Esophagus squamous epithelium (tissue), 5 donors: Measurements from ENCODE around the gene STT3B. TPM values are rescaled to one million over a fixed set of nuclear protein-coding genes. Genes with fewer than 3 reads are reported as not detected.
A peak's percentile ranks its signal among the peaks of the same experiment; 100 is the strongest.

Experiments used
- DNase-seq: peaks from one replicate; lab custom pipeline; 2025; lab: John Stamatoyannopoulos, UW
- H3K27ac ChIP-seq, 4 donors: fragments of 200-600 bp; sonication (generic); one replicate each; pipeline ENCODE4 v1.5.1; 2016 to 2019; ENCODE audit warnings: mild to moderate bottlenecking in 1 of 4
- H3K27me3 ChIP-seq, 4 donors: fragments of 200-600 bp; sonication (generic); 1 replicate in 3 of 4; 2 replicates in 1 of 4; pipeline versions ENCODE4 v1.5.1 to v1.6.0; 2017 to 2021; ENCODE audit warnings: antibody characterized with exemption in 1 of 4
- H3K36me3 ChIP-seq, 3 donors: fragments of 200-600 bp; sonication (generic); one replicate each; pipeline ENCODE4 v1.5.1; 2016 to 2019
- H3K4me1 ChIP-seq, 3 donors: fragments of 200-600 bp; sonication (generic); one replicate each; pipeline ENCODE4 v1.5.1; 2017 to 2019
- H3K4me3 ChIP-seq, 4 donors: fragments of 200-600 bp; sonication (generic); 1 replicate in 3 of 4; 2 replicates in 1 of 4; pipeline ENCODE4 v1.5.1; 2016 to 2019; ENCODE audit warnings: mild to moderate bottlenecking in 2 of 4, moderate library complexity in 1 of 4
- H3K9me3 ChIP-seq, 3 donors: fragments of 200-600 bp; sonication (generic); one replicate each; pipeline ENCODE4 v1.5.1; 2016 to 2019
- CTCF ChIP-seq, 6 experiments: fragments of 450-650 bp in 4 of 6; fragments of 200-600 bp in 2 of 6; sonication (generic) in 2 of 6; IDR thresholded peaks; one replicate each; pipeline ENCODE4 v1.5.1; 2016 to 2019; ENCODE audit warnings: antibody characterized with exemption in 6 of 6, mild to moderate bottlenecking in 4 of 6, moderate library complexity in 4 of 6
- POLR2A ChIP-seq, 4 donors: fragments of 450-650 bp; IDR thresholded peaks; one replicate each; pipeline ENCODE4 v1.6.1; 2017; ENCODE audit warnings: antibody characterized with exemption in 4 of 4, mild to moderate bottlenecking in 4 of 4, moderate library complexity in 3 of 4
- WGBS, 2 donors: methylation state at CpG; one replicate each; pipeline ENCODE4 v1.1.5; 2018; 5-methylcytosine and 5-hydroxymethylcytosine counted together
- intact Hi-C: fragments of 100-400 bp; cut with DNase I; formaldehyde crosslinking; loops from one replicate; pipeline ENCODE4 v1.15.0; 2022
- total RNA-seq, 4 donors: library from RNA; depleted of rRNA; stranded (reverse); fragments of >200 nt; gene quantifications; one replicate each; pipeline ENCODE4 v1.1.0, GENCODE V29; 2016
- donor health status: DM: yes; HTN: yes; CAD: no.

Gene STT3B
- total RNA-seq, 4 donors from 2014 or later: 82.1 to 123 (median 93.5) TPM

DNA sequence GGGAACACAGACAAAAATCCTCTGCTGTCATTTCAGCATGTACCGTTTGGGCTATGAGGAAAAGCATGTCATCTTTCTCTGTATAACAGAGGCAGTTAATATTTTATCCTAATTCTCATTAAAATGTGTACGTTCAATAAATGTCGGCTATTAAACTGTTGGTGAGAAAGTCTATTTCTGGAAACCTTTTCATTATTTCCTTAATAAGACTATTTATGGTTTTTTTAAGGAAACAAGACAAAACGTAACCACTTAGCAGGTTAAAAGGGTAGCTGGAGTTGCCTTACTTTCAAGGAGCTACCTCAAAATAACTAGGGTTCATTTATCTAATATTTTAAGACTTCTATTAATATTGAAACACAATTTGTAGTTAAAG is 1.8 kb upstream of the STT3B start:
- intact Hi-C loops: no loop called here
- 14 to 30% methylated on average over 4 of the region's 4 CpGs for WGBS, 2 donors
- Histone ChIP-seq H3K4me3 (peak overlapping the region; percentile 84 to 97 (median 93)), H3K36me3 (no peaks in the 10 kb centered on the region), H3K9me3 (no peaks in the 10 kb centered on the region), H3K27me3 (no peaks in the 10 kb centered on the region), H3K27ac (peak overlapping the region; percentile 85 to 99 (median 96)), H3K4me1 (peaks cover 7 to 34% (median 13%) of the 10 kb centered on the region in 3 donors)
- DNase-seq: no peak
- TF ChIP-seq POLR2A (IDR thresholded peaks at IDR 0.05) (no peak), CTCF (IDR thresholded peaks at IDR 0.05) (no peak)

DNA sequence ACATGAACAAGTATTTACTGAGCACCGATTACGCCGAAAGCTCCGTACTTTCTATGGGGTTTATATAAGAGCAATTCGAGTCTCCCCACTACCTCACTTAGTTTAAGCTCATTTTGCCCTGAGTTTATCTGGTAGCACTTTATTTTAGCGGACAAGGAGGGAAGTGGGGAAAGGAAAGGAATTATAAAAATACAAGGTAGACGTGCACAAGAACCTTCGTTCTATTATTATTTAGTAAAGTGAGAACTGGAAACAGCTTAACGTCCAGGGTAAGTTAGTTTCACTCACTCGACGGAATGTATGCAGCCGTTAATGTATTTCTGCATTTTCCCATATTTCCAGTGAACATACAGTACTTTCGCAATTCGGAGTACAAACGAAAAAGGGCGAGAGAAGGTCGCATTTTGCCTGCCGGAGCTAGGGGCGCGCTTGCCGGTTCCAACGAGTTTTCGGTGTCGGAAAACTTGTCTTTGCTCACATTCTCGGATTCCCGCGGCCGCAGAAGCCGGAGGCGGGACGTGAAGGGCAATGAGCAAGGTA is 1.2 kb upstream of the STT3B start:
- Histone ChIP-seq H3K27me3 (no peaks in the 10 kb centered on the region), H3K4me1 (peaks cover 7 to 40% (median 19%) of the 10 kb centered on the region in 3 donors), H3K27ac (peak overlapping the region; percentile 85 to 99 (median 96)), H3K36me3 (no peaks in the 10 kb centered on the region), H3K4me3 (peak overlapping the region; percentile 84 to 97 (median 93)), H3K9me3 (no peaks in the 10 kb centered on the region)
- intact Hi-C loops: no loop called here
- WGBS, 2 donors: 1 to 2% methylated on average over 16 to 27 of the region's 31 CpGs
- TF ChIP-seq CTCF (IDR thresholded peaks at IDR 0.05): peak in 1 of 6 experiments; percentile 15
- TF ChIP-seq POLR2A (IDR thresholded peaks at IDR 0.05): no peak
- no peak for DNase-seq

GRCh38 chr3:31531992-31532586 is 636 bp upstream of the STT3B start:
- Histone ChIP-seq H3K27ac (peak overlapping the region; percentile 85 to 99 (median 96)), H3K4me3 (peak overlapping the region; percentile 84 to 97 (median 93)), H3K36me3 (no peaks in the 10 kb centered on the region), H3K4me1 (peaks cover 7 to 46% (median 23%) of the 10 kb centered on the region in 3 donors), H3K9me3 (no peaks in the 10 kb centered on the region), H3K27me3 (no peaks in the 10 kb centered on the region)
- DNase-seq: peak; percentile 94
- WGBS, 2 donors: 0% methylated on average over 4 of the region's 73 CpGs; no CpG with 5 or more reads in 1 of the 2 donors
- TF ChIP-seq CTCF (IDR thresholded peaks at IDR 0.05): peak in 2 of 6 experiments; percentile 5 to 27
- TF ChIP-seq POLR2A (IDR thresholded peaks at IDR 0.05): peak in 3 of 4 donors; percentile 8 to 91 (median 59)
- intact Hi-C loops: no loop called here

DNA sequence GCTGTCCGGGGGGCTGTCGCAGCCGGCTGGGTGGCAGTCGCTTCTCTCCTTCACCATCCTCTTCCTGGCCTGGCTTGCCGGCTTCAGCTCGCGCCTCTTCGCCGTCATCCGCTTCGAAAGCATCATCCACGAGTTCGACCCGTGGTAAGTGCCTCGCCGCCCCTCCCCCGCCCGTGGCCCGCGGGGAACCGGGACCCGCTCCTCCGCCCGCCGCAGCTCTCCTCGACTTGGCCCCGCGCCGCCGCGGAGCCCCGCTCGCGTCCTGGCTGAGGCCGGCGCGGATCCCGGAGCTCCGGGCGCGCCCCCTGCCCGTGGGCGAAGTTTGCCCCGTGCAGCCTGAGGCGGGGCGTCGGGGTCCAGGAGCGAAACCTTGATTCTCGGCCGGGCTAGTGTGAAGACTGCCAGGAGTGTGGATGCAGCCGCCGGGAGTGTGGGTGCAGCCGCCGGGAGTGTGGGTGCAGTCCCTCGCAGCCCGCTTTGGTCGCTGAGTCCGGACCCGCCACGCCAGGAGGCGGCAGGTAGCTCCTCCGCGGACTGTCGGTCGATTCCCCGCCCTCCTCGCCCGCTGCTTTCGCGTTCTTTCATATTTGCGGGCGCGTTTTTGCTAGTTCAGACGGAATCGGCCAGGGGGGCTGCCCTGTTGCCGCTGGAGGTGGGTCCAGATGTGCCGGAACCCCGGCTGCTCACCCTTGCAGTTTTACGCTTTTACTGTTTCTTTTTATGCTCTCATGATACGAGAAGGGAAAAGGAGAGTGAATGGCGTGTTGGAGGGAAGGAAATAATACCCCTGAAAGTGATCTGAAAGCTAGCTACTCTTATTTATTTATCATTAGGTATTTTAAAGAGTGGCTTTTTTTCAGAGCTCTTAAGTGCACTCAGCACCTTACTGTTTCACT is 692 bp downstream of the STT3B start:
- no peak for TF ChIP-seq POLR2A (IDR thresholded peaks at IDR 0.05)
- no peak for TF ChIP-seq CTCF (IDR thresholded peaks at IDR 0.05)
- Histone ChIP-seq H3K4me1 (peaks cover 7 to 59% (median 27%) of the 10 kb centered on the region in 3 donors), H3K27ac (peak overlapping the region; percentile 85 to 99 (median 96)), H3K36me3 (no peaks in the 10 kb centered on the region), H3K27me3 (no peaks in the 10 kb centered on the region), H3K9me3 (no peaks in the 10 kb centered on the region), H3K4me3 (peak overlapping the region; percentile 84 to 97 (median 93))
- DNase-seq: no peak
- intact Hi-C loops: no loop called here
- WGBS, 2 donors: 0% methylated on average over 11 to 16 of the region's 81 CpGs
